ENCODE measurements around the gene AQP7.

- TF ChIP-seq, protein P1, sequence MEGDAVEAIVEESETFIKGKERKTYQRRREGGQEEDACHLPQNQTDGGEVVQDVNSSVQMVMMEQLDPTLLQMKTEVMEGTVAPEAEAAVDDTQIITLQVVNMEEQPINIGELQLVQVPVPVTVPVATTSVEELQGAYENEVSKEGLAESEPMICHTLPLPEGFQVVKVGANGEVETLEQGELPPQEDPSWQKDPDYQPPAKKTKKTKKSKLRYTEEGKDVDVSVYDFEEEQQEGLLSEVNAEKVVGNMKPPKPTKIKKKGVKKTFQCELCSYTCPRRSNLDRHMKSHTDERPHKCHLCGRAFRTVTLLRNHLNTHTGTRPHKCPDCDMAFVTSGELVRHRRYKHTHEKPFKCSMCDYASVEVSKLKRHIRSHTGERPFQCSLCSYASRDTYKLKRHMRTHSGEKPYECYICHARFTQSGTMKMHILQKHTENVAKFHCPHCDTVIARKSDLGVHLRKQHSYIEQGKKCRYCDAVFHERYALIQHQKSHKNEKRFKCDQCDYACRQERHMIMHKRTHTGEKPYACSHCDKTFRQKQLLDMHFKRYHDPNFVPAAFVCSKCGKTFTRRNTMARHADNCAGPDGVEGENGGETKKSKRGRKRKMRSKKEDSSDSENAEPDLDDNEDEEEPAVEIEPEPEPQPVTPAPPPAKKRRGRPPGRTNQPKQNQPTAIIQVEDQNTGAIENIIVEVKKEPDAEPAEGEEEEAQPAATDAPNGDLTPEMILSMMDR (IDR thresholded peaks at IDR 0.05) = no peak
- TF ChIP-seq POLR2A (IDR thresholded peaks at IDR 0.05) = no peak
Measured at GRCh38 chr9:33340186-33340585, 62.2 kb downstream of the AQP7 start.

Measured in esophagus squamous epithelium (tissue), 4 donors.